Hippocampal formation (tissue), 2 donors: ENCODE measurements around the gene ROBO1.

Source experiments
- DNase-seq, 2 donors: peaks; one replicate each; lab custom pipeline; 2025; lab: John Stamatoyannopoulos, UW

Gene ROBO1

DNA sequence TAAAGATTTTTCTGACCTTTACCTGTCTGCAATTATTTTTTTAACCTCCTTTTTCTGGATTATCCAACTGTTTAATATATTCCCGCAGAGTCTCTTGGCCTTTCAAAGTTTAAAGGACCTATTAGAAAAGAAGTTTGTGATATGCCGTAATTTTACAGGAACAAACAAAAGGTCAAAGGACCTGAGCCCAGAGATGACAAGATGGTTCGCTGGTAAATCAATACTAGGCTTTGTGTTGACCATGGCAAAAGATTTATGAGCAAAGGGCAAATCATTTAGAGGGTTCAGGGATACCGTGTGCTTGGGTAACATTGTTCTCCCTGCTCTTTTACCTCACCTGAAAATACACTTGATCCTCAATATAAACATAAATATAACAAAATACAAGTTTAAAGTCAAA, 923.5 kb downstream of the ROBO1 start:
- no peak for DNase-seq

- DNase-seq = no peak
Observed at GRCh38 chr3:78839693-78840092, 928.1 kb downstream of the ROBO1 start.

DNA sequence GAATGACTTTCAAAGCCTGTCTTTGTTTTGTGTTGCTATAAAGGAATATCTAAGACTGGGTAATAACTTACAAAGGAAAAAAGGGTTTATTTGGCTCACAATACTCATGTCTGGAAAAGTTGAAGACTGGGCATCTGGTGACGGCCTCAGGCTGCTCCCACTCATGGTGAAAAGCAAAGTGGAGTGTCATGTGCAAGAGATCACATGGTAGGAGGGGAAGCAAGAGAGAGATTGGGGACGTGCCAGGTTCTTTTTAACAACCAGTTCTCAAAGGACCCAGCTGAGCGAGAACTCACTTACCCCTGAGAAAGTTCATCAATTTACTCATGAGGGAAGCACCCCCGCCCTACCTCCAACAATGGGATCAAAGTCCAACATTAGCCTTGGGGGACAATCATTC, 929.4 kb downstream of the ROBO1 start:
- DNase-seq = no peak

DNA sequence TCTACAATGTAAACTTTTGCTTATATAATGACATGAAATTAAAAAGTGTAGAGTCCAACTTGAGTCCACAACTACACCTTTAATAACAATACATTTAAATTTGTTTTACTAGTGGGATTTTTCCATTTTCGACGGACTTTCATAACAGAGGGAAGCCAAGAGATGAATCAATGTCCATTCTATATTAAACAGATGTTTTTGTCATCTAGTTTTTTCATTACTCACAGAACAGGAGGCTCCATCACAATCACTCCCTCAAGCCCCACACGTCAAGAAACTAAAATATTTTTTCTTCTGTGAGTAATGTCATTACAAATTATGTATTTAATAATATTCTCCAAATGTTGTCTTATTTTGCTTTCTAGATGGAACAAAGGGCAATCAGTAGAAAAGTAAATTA, 932.9 kb downstream of the ROBO1 start:
- no peak for DNase-seq

DNA sequence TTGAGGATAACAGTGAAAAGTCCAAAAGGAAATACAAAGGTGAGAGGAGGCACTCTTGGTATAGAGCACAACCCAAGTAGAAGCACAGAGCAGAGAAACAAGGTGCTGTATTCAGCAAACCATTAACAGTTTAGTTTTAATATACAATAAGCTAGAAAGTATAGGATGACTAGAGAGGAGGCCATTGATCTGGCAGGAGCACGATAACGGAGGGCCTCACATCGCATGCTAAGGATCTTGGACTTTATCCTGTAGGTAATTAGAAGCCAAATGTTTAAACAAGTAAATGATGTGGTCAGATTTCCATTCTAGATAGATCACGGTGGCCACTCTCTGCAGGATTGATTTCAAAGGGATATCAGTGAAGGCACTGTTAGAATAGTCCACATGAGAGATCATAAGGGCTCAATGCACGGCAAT, 935.0 kb downstream of the ROBO1 start:
- DNase-seq = no peak

DNA sequence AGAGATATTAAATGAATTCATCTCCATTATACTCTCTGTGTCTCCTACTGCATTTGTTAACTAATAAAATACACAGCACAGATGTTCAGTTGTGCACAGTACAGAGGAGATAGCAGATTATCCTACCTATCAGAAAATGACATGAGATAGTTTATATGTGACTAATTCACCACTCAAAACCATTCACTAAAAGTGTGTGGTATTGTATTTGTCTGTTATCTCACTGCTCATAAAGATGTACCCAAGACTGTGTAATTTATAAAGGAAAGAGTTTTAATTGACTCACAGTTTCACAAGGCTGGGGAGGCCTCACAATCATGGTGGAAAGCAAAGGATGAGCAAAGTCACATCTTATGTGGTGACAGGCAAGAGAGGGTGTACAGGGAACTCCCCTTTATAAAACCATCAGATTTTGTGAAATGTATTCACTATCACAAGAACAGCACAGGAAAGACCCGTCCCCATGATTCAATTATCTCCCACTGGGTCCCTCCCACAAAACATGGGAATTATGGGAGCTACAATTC, 936.3 kb downstream of the ROBO1 start:
- DNase-seq = no peak

- DNase-seq = no peak
Observed at GRCh38 chr3:78830470-78830869, 937.3 kb downstream of the ROBO1 start.

GRCh38 chr3:78827618-78828017, 940.2 kb downstream of the ROBO1 start:
- DNase-seq = no peak

DNA sequence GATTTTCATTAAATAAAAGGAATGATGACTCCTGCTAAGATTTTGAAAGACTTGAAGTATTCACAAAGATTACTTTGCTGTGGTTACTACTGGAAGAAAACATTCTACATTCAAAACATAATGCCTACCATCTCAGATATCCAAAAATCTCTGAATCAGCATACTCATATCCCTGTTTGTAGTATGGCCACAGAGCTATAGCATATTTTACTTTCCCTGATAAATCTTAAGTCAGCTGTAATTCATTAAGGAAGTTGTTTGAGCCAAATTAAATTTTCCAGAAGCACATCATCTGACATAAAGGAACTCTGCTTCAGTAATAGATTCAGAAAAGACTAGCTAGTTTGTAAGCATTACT, 942.0 kb downstream of the ROBO1 start:
- no peak for DNase-seq

DNA sequence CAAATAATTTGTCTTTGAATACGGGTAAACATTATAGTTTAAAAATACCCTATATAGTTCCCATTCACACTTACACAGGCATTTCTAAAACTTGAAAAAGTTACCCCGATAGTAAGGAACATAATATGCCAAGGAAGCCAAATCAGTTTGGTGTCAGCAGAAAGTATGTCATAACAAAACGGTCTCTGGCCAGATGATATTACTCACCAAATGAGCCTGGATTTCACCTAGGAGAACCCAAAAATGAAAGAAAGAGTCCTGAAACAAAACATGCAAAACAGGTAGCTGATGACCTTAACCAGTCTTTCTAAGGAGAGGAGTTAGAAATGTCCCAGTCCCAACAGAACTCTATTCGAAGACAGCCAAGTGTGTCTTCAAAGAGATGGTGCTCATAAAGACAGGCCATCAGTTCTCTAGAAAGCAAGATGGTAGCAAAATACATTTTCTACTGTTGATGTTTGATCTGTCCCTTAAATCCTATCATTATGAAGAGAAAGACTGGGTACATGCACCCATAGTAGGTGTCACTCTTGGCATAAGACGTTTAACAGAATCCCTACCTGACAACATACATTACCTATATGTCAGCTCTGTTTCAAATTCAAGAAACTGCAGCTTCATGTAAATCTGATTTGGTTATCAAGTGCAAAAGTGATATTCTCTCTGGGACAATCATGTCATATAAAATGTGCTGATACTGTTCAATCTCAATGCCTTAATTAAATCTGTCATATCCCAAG, 942.5 kb downstream of the ROBO1 start:
- DNase-seq = no peak

DNA sequence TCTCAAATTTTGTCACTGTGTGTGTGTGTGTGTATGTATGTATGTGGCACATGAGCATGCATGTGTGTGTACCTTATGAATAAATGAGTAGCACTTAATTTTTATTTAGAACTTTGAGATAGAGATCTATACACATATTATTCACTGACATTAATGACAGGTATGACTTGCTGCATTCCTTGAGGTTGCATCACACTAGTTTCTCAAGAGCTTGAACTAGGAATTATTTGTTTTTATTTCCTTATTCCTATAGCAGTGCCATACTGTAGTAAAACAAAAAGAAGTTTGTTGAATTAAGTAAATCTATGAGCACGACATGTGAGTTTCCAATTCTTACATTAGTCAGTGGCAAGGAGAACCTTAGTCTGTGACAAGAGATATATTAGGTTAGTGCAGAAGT, 943.9 kb downstream of the ROBO1 start:
- DNase-seq = no peak

GRCh38 chr3:78823434-78823833, 944.4 kb downstream of the ROBO1 start:
- DNase-seq = no peak

DNA sequence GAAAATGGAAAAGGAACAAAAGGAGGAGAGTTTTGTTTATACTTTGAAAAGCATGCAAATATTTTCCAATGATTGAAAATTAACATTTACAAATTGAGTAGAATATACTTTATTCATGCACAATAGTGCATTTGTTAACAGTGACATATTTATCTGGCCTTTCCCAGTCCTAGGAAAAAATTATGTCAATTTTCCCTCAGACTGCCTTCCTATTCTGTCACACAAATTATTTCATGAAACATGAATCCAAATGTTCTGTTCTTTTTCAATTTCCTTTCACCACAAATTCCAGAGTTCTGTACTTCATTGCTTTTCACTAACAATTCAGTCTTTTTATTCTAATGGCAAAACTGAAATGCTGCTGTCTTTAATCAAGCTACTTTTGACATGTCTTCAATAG, 945.1 kb downstream of the ROBO1 start:
- DNase-seq = no peak

- DNase-seq = no peak
Observed at GRCh38 chr3:78820542-78820941, 947.3 kb downstream of the ROBO1 start.

DNA sequence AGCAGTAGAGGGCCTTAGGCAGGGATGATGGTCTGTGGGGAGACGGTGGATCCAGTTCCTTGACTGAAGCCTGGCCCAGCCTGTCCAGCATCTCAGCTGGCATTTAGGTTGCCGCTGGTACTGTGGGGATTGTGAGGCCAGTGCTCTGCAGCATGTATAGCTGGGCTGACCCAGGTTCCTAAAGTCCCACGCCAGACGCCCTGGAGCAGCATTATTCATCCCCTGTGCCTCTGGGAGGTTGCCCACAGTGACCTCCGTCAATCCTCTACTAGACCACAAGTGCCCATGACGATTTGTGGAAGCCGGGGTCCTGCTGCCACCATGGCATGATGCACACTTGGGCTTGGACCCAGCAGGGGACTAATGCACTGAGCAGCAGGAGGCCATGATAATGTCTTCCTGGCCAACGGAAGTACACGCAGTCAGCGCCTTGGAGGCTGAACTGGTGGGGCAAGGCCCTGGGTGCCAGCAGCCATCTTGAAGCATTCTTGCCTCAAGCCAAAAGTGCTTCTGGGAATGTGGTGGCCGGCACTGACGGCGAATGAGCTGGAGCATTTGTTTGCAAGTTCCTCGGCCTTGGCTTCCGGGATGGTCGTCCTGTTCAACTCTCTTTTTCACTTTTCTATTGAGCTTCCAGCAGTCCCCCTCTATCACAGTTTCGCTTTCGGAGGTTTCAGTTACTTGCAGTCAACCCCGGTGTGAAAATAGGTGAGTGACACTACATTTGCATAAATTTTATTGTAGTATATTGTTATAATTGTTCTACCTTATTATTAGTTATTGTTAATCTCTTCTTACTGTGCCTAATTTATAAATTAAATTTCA, 949.4 kb downstream of the ROBO1 start:
- DNase-seq = no peak

DNA sequence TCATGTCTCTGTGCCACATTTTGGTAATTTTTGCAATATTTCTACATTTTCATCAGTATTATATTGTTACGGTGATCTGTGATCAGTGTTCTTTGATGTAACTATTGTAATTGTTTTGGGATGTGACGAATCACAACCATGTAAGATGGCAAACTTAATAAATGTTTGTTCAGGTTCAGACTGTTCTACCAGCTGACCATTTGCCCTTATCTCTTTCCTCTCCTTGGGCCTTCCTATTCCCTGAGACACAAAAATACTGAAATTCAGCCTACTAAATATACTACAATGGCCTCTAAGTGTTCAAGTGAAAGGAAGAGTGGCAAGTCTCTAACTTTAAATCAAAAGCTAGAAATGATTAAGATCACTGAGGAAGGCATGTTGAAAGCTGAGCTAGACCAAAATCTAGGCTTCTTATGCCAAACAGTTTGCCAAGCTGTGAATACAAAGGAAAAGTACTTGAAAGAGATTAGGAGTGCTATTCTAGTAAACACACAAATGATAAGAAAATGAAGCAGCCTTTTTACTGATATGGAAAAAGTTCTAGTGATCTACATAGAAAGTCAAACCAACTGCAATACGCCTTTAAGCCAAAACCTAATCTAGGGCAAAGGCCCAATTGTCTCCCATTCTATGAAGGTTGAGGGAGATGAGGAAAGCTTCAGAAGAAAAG, 952.8 kb downstream of the ROBO1 start:
- DNase-seq = no peak

GRCh38 chr3:78812166-78812565, 955.6 kb downstream of the ROBO1 start:
- no peak for DNase-seq

DNA sequence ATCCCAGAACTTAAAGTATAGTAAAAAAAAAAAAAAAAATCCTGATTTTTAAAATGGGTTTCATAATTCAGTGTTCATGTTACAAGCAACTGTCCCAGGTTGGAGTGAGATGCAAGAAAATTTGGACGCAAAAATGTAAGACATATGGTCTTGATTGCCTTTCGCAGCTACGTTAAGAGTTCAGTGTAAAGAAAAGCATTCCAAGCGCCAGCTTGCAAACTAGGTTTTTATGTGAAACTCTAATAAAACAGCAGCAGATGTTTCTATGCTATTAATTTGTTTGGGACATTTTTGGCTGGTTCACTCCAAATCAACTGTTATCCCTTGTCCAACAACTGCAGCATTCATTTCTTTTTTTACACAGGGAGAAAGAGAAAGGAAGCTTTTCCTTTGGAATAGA, 957.8 kb downstream of the ROBO1 start:
- no peak for DNase-seq

DNA sequence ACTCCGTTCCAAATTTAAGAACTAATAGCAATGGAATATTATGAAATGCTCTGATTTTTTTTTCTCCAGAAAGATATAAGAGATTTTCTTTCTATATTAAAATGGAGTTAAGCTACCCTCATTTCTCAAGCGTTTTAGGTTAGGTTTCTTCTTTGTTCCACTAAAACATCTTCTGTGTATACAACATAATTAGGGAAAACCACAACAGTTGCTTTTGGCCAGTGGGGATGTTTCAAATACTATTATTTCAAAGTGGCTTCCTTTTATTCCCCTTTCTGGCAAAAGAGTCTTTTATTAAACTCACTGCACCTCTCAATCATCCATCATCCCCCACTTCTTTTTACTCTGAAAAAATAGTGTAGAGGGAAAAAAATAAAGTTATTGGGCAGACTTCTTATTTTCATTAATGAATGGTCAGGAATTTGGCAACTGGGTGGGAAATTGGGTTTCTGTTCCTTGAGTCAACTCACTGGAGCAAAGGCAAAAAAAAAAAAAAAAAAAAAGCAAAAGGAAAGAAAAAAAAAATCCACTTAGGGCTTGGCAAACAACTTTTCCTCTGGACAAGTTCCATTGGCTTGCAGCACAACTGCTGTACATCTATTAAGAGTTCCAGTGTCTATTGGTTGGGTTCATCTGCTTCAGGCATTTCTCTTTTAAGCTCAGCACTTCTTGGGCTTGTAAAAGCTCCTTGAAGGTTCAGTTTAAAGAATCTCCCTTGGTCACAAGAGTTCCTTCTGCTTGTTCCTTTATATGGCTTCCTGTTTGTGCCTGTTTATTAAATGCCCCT, 963.4 kb downstream of the ROBO1 start:
- no peak for DNase-seq

DNA sequence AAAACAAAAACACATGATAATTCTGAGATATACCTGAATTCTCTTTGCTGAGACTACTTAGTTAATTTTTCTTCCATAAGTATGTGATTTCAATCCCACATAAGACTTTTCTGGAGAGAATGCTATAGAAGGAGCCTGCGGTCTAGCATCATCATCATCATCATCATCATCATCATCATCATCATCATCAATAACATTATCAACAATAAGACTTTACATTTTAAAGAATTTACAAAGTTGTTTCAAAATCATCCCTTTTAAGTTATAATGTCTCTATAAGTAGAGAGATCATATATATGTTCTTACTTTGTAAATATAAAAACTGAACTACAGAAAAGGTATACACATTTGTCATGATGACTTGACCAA, 965.3 kb downstream of the ROBO1 start:
- no peak for DNase-seq

DNA sequence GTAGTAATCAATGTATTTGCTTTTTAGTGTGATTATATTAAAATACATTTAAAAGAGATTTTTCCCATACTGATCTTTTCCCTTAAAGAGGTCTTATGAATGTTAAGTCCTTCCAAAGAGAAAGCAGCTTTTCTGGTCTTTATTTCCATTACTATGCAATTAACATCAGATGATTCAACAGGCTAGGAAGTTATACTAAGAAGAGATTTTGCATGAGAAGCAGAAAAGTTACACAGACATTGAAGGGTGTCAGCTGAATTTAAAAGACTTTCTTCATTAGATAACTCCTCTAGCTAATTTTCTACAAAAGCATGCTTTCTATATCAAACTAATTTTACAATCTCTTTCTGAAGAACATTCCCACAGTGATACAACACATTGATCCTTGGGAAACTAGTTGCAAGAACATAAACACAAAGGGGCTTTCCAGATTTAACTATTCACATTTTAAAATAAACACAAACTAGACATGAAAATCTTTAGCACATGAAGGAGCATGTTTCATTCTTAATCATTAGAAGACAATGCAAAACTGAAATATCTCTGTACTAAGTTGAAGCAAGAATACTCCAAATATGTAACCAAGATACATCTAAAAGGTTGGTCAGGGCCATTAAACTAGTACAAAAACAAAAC, 965.8 kb downstream of the ROBO1 start:
- DNase-seq = no peak

- DNase-seq = no peak
Observed at GRCh38 chr3:78799681-78800080, 968.1 kb downstream of the ROBO1 start.
